Measurements from ENCODE around the gene AVPR2. TPM values are rescaled to one million over a fixed set of nuclear protein-coding genes. Genes with fewer than 3 reads are reported as not detected.

AVPR2 gene
- total RNA-seq, 4 donors from 2014 or later: 0.78 to 2.4 (median 1.5) TPM

GRCh38 chrX:153905481-153906095 is 1.1 kb downstream of the AVPR2 start:
- DNase-seq (ENCODE audit: low spot score in 2 of 2): no peak
- no peaks in the 10 kb centered on the region for H3K36me3 ChIP-seq
- H3K27ac ChIP-seq: no peak overlapping the region
- 95% methylated on average over 10 of the region's 32 CpGs for WGBS
- no peaks in the 10 kb centered on the region for H3K27me3 ChIP-seq
- H3K4me1 ChIP-seq: peaks cover 20% of the 10 kb centered on the region
- peak overlapping the region; percentile 20 for H3K4me3 ChIP-seq
- no peaks in the 10 kb centered on the region for H3K9me3 ChIP-seq
- TF ChIP-seq EP300 (IDR thresholded peaks at IDR 0.05) (no peak), POLR2A (IDR thresholded peaks at IDR 0.05) (no peak), POLR2AphosphoS5 (IDR thresholded peaks at IDR 0.05) (no peak)
- TF ChIP-seq, protein P1, sequence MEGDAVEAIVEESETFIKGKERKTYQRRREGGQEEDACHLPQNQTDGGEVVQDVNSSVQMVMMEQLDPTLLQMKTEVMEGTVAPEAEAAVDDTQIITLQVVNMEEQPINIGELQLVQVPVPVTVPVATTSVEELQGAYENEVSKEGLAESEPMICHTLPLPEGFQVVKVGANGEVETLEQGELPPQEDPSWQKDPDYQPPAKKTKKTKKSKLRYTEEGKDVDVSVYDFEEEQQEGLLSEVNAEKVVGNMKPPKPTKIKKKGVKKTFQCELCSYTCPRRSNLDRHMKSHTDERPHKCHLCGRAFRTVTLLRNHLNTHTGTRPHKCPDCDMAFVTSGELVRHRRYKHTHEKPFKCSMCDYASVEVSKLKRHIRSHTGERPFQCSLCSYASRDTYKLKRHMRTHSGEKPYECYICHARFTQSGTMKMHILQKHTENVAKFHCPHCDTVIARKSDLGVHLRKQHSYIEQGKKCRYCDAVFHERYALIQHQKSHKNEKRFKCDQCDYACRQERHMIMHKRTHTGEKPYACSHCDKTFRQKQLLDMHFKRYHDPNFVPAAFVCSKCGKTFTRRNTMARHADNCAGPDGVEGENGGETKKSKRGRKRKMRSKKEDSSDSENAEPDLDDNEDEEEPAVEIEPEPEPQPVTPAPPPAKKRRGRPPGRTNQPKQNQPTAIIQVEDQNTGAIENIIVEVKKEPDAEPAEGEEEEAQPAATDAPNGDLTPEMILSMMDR (IDR thresholded peaks at IDR 0.05): no peak

GRCh38 chrX:153906126-153906917 is 1.8 kb downstream of the AVPR2 start:
- no peaks in the 10 kb centered on the region for H3K27me3 ChIP-seq
- 78% methylated on average over 9 of the region's 27 CpGs for WGBS
- DNase-seq (ENCODE audit: low spot score in 2 of 2): no peak

DNA sequence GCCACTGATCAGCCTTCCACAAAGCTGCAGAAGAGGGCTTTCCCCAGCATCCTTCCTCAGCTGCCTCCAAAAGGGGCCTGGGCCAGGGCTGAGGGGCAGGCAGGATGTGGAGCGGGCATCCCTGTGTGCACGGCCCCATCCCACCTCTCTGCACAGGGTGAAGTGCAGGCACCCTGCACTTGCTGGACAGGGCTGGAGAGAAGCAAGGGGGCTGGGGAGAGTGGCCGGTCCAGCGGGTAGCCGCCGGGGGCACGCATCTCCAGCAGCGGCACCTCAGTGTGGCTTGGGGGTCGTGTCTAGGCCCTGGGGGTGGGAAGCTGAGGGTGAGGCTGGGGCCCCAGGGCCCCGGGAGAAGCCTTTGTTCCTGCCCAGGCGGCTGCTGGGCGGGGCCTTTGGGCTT is 3.0 kb downstream of the AVPR2 start:
- WGBS: 75% methylated on average over 10 of the region's 12 CpGs
- peaks cover 11% of the 10 kb centered on the region for H3K4me1 ChIP-seq
- no peak for DNase-seq (ENCODE audit: low spot score in 2 of 2)
- H3K4me3 ChIP-seq: no peak overlapping the region
- TF ChIP-seq EP300 (IDR thresholded peaks at IDR 0.05) (no peak), POLR2AphosphoS5 (IDR thresholded peaks at IDR 0.05) (no peak), POLR2A (IDR thresholded peaks at IDR 0.05) (no peak)
- TF ChIP-seq, protein P1 (IDR thresholded peaks at IDR 0.05): no peak
- H3K27ac ChIP-seq: no peak overlapping the region
- no peaks in the 10 kb centered on the region for H3K9me3 ChIP-seq
- H3K36me3 ChIP-seq: no peaks in the 10 kb centered on the region
- H3K27me3 ChIP-seq: no peaks in the 10 kb centered on the region

More at GRCh38 chrX:153906126-153906917, 1.8 kb downstream of the AVPR2 start:
- H3K36me3 ChIP-seq: no peaks in the 10 kb centered on the region
- H3K4me1 ChIP-seq: peaks cover 14% of the 10 kb centered on the region
- H3K9me3 ChIP-seq: no peaks in the 10 kb centered on the region
- no peak for TF ChIP-seq POLR2AphosphoS5 (IDR thresholded peaks at IDR 0.05)
- no peak for TF ChIP-seq POLR2A (IDR thresholded peaks at IDR 0.05)
- TF ChIP-seq, protein P1 (IDR thresholded peaks at IDR 0.05): no peak
- TF ChIP-seq EP300 (IDR thresholded peaks at IDR 0.05): no peak
- no peak overlapping the region for H3K4me3 ChIP-seq
- H3K27ac ChIP-seq: no peak overlapping the region

DNA sequence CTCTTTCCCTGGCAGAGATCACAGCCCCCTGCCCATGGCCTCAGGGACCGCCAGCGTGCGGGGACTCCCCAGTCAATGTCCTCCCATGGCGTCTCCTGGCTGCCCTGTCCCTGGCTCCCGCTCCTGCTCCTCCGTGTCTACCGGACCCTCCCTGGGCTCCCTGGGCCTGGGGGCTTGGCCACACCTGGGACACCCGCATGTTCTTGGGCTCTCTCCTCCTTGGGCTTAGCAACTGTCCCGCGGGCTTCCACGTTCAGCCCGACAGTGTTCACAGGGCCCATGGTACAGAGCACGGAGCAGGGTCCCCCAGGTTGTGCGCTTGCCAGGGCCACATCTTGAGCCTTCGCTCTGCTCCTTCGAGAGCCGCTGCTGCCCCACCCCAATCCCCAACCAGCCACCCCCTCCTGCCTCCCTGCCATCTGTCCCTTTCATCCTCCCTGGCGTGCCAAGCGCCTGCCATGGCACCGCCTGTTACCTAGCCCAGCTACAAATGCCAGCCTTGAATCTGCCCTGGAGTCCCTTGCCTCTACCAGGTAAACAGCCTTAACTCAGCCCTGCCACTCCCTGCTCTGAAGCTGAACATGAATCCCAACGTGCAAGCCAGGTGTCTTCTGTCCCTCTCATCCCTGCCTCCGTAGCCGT is 3.9 kb downstream of the AVPR2 start:
- WGBS: 80% methylated on average over 19 of the region's 23 CpGs
- Histone ChIP-seq H3K9me3 (no peaks in the 10 kb centered on the region), H3K27ac (no peak overlapping the region), H3K4me3 (no peak overlapping the region), H3K4me1 (peaks cover 11% of the 10 kb centered on the region), H3K36me3 (no peaks in the 10 kb centered on the region), H3K27me3 (no peaks in the 10 kb centered on the region)
- TF ChIP-seq, protein P1 (IDR thresholded peaks at IDR 0.05): no peak
- TF ChIP-seq POLR2A (IDR thresholded peaks at IDR 0.05): no peak
- TF ChIP-seq EP300 (IDR thresholded peaks at IDR 0.05): no peak
- no peak for TF ChIP-seq POLR2AphosphoS5 (IDR thresholded peaks at IDR 0.05)
- DNase-seq (ENCODE audit: low spot score in 2 of 2): no peak
